NCI-H226 (cell line): ENCODE results near the gene TRIM38.
"Not testable (repeated sequence)": the region's sequence is repeated elsewhere in the genome, so short reads cannot be mapped to it uniquely, and the experiment has no call there.

Experiments
- DNase-seq: peaks from one replicate; pipeline ENCODE4 v3.0.0-alpha.2; 2015

The TRIM38 gene

DNA sequence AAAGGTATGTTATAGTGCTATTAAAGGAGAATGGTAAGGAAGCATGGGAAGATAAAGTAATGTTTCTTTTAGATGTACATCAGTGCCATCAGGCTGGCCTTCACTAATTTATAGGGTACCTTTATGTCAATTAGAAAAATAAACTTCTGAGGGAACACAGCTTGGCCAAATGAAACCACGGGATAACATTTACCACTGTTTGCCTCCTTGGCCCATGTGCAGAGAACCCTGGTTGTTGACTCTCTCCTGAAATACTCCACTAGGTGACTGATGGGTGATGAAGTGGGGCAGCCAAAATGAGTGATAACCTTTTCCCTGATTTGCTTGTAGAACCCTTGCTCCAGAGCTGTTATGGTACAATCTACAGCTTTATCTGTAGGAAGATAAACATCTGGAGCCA lies 9.5 kb downstream of the TRIM38 start:
- DNase-seq, result no peak

DNA sequence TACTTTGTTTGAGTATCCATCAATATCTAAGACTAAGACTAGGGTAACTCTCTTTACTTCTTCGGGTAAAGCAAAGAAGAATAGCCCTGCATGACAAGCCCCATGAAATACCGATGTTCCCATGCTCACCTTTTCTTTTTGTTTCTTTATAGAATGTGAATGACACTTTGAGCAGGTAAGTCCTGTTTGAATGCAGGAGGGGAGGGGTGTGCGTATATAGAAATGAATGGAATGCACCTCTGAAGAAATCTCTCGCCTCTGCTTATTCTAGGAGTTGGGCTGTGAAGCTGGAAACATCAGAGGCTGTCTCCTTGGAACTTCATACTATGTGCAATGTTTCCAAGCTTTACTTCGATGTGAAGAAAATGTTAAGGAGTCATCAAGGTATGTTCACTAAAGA lies 10.3 kb downstream of the TRIM38 start:
- DNase-seq, result no peak

DNA sequence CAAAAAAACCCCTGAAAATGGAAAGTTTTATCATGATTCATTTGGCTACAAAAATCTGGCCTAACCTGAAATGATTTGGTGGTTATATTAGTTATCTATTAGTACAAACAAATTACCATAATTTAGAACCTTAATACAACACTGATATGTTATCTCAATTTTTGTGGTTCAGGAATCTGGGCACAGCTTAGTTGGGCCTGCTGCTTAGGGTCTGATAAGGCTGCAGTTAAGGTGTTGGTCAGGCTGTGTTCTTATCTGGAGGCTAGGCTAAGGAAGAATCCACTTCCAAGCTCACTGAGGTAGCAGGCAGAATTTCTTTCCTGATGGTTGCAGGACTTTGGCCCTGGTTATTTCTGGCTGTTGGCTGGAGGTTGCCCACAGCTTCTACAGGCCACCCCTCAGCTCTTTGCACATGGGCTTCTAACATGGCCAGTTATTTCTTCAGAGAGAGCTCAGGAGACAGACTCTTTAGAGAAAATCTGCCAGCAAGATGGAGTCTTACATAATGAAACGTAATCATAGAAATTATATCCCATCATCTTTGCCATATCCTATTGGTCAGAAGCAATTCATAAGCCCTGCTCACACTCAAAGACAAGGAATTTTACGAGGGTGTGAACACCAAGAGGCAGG lies 11.4 kb downstream of the TRIM38 start:
- DNase-seq, result peak; percentile 36

DNA sequence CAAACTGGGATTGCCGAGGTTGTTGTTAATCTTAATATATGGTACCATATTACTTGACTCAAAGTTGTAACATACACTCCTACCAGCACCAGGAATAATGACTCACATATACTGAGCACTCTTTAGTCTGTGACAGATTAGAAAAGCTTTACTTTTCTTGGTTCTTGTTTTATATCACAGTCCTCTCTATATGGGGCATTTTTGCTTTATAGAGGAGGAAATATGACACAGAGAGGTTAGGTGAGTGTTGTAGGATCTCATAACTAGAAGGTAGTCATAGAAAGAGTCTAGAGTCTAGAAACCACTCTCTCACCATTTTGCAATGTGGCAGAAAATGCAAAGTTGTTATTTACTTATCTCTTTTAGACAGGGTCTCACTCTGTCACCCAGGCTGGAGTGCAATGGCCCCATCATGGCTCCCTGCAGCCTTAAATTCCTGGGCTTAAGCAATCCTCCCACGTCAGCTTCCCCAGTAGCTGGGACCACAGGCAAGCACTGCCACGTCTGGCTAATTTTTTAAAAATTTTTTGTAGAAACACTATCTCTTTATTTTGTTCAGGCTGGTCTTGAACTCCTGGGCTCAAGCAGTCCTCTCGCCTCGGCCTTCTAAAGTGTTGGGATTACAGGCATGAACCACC lies 13.4 kb downstream of the TRIM38 start:
- DNase-seq, result no peak

DNA sequence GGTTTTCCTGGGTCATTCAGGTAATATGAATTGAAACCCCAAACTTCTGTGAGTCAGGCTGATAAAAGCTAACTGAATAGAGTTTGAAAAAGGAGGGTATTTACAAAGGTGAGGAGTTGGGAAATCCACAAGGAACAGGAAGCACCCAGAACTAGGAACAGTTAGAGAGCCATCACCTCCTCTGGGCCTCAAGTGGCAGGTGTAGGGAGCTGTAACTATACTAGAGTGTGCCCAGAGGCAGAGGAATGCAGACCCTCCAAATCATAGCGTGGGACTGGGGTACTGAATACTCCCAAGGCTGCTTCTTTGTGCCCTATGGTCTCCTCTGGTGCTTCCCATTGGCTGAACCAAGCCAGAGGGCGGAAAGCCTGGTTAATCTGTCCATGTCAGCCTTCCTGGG lies 18.3 kb downstream of the TRIM38 start:
- DNase-seq, result no peak

DNA sequence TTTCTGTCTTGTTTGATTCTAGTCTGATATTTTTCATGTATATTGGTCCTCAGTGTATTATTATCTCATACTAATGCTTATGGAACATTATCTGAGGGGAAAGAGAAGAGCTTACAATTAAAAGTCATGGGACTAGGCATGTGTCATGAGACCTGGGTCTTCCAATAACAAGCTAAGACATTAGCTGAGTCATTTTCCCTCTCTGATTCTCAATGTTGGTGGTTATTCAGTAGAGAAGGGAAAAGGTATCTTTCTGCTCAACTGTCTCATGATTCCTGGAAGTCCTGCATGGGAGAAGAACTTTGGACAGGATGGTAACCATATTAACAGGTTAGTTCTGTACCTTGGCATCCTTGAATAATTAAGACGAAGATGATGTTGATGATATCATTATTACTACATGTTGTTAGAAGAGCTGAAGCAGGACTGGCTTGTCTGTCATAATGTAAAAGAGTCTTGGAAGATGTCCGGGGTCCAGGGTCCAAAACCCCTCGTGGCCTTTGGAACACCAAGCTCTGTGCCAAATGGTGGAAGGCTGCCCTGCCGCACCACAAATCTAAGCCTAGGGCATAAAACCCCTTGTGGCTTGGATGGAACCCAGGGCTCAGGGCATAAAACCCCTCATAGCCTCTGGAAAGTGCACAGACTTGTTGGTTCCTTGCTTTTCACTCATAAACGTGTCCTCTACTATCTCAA lies 19.1 kb downstream of the TRIM38 start:
- no peak for DNase-seq

DNA sequence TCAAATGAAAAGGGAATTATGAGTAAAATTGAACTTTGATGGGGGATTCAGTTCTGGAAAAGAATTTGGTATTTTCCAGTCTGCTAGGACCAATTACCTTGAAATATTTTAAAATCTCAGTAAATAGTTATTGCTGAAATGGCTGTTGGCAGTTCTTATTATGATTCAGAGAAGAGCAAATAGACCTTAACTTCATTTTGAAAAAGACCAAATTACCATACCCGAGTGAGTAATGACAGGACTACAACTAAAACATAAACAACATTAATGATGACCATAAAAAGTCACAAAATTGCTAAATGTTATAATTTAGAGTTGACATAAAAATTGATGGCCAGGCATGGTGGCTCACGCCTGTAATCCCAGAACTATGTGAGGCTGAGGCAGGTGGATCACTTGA lies 21.7 kb downstream of the TRIM38 start:
- no peak for DNase-seq

DNA sequence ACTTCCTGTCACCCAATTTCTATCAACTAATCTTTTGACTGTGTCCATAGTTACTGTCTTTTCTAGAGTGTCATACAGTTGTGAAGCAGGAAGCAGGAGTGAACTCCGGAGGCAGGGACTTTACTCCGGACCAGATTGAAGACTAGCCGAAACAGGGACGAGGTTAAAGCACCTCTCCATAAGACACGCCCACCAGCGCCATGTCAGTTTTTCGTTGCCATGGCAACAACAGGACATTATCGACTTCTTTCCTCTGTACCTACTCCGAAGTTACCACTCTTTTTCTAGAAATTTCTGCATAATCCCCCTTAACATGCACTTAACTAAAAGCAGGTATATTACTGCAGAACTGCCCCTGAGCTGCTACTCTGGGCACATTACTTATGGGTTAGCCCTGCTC lies 25.2 kb downstream of the TRIM38 start:
- DNase-seq, result no peak

DNA sequence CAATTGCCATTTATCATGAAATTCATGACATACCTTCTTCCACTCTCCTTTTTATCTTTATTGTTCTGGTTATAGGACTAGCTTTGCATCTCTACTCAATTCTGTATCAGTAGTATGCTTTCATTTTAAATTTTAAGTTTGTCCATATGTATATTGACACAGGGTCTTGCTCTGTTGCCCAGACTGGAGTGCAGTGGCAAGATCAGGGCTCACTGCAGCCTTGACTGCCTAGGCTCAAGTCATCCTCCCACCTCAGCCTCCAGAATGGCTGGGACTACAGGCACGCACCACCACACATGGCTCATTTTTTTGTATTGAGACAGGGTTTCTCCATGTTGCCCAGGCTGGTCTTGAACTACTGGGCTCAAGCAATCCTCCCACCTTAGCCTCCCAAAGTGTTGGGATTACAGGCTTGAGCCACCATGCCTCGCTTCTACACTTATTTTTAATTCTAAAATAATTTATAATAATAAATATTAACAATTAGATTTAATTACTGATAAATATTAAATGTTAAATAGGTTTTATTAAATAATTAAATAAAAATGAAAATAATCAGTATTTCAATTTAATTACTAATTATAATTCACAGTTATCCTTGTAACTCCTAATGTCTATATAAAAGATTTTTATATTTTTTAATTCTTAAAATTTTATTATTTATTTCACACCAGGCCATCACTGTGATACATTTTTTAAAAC lies 27.7 kb downstream of the TRIM38 start:
- DNase-seq, result no peak

DNA sequence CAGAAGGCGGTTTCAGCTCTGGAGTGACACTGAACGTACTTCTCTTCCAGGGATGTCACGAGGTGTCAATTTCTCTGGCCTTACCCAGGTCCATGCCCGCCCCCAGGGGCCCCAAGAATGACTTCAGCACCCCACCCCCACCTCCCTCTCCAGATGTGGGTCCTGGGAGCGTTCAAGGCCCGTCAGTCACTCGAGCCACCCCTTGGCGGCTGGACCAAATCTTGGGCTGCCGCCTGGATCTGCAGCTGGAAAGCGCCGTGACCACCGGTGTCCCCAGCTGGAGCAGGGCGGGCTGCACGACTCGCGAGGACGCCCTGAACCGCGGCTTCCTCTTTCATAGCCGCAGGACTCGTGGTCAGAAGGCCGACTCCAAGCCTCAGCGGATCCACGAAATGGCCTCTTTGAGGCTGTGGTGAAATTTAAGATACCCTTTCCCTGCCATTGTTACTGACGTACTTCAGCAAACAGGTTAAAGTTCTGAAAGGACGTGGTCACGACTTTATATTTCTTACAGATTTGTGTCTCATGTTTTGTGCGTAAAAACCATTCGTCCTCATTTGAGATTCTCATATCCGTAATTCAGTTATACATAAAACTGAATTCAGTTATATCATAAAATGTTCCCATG lies 29.3 kb downstream of the TRIM38 start:
- DNase-seq, result peak; percentile 17

DNA sequence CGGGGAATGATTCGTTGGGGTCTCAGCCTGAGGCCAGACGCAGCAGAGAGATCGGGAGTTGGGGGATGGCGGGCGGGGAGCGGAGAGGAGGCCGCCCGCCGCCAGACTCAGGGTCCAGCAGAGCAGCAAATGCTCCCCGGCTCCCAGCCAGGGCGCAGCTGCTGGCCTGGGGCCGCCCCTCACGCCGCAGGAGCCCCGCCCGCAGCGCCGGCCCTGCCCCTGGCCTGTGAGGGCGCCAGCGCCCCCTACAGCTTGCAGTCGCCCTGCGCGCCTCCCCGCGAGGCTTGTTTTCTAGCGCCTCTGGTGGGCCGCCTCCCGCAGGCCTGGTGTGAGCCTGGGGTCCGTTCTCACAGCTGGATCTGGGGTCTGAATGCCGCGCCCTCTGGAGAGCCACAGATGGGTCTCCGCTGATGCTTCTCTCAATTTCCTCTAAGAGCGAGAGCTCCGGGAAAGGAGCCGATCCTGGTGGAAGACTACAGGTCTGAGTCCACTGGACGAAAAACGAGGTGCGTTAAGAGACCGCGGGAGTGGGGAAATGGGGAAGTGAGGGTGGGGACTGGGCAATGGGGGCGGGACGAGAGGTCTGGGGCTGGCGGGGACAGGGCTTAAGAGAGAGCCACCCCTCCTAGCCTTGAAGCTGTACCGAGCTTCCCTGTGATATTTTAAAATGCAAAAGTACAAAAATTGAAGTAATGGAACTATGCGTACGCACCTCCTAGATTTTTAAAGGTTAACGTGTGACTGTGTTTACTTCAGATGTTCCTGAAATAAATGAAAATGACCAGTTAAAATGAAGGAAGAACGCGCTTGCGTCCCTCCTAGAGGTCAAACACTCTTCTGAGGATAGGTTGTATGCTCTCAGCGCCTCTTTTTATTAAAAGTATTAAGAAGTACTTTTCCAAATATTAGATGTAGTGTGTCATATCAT lies 30.1 kb downstream of the TRIM38 start:
- DNase-seq, result peak; percentile 80

DNA sequence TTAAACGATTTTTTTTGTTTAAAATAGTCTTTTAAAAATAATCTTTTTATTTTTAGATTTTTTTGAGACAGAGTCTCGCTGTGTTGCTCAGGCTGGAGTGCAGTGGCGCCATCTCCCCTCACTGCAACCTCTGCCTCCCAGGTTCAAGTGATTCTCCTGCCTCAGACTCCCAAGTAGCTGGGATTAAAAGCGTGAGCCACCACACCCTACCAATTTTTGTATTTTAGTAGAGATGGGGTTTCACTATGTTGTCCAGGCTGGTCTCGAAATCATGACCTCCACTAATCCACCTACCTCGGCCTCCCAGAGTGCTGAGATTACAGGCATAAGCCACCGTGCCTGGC lies 30.7 kb downstream of the TRIM38 start:
- not testable (repeated sequence) for DNase-seq

DNA sequence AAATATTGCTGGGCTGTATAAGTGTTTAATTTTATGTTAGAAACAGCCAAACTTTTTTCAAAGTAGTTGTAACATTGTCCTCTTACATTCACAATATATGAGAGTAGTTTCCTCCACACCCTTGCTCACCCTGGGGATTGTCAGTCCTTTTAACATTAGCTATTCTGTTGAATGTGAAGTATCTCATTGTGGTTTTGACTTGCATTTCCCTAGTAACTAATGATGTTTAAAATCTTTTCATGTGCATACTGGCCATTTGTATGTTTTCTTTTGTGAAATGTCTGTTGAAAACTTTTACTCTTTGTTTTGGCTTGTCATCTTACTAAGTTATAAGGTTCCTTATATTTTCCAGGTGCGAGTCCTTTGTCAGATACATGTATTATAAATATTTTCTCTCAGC lies 32.9 kb downstream of the TRIM38 start:
- DNase-seq, result no peak

DNA sequence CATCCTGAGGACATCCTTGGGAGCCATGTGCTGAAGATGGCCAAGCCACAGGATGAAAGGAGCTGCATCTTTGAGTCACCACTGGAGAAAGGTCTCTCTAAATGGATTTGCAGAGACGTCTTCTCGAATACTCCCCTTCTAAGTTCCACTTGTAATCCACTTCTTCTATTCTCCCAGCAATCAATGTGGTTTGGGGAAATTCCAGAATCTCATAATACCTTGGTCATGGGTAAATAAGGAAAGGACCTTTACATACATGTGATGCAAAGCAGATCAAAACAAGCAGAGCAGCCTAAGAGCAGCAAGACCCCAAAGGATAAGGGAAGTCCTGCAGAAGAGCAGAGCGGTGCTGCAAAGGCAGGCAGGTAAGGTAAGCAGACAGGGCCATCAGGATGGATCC lies 35.3 kb downstream of the TRIM38 start:
- no peak for DNase-seq

DNA sequence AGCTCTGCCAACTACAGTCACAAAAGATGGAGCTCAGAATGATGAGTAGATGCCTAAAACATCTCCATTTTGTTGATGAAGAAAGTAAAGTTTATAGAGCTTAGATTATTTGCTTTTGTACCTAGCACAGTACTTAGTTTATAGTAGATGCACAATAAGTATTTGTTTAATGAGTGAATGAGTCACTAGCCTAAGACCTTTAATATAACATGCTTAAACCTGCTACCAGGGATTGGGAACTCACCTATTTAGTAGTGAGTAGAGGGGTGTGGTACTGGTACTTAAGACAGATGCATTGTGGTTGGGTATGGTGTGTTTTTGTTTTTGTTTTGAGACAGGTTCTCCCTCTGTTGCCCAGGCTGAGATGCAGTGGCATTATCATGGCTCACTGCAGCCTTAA lies 35.8 kb downstream of the TRIM38 start:
- no peak for DNase-seq

DNA sequence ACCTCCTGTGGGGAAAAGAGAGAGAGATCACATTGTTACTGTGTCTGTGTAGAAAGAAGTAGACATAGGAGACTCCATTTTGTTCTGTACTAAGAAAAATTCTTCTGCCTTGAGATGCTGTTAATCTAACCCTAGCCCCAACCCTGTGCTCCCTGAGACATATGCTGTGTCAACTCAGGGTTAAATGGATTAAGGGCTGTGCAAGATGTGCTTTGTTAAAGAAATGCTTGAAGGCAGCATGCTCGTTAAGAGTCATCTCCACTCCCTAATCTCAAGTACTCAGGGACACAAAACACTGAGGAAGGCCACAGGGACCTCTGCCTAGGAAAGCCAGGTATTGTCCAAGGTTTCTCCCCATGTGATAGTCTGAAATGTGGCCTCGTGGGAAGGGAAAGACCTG lies 36.6 kb downstream of the TRIM38 start:
- DNase-seq, result not testable (repeated sequence)

DNA sequence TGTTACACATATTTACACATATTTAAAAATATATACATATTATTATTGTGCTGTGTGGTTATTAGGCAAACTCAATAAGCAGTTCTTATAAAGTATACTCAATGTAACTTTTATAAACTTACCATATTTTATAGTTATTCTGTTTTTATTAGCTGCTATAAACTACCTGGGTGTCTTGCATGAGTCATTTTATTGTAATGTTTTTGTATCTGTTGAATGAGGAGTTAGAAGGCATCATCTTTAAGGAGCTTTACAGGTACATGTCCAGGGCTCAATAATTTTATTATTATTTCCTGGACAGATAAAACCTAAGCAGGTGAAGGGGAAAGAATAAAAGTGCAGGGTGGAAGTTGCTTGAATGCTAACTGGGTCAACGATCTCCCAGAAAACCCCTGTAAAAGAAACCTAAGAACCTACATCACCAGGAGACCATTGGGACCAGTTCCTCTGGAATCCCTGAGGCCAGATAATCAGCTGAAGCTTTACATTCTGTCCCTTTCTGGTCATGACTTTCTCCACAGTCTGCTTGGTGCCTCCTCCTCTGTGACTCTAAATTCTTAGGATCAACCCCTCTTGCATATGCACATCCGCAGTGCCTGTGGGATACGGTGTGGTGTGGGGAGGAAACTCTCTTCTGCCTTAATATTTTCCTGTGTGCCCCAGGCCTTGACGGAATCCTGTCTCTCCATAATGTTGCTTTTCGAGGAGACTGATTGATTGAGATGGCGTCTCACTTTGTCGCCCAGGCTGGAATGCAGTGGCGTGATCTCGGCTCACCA lies 38.0 kb downstream of the TRIM38 start:
- no peak for DNase-seq

DNA sequence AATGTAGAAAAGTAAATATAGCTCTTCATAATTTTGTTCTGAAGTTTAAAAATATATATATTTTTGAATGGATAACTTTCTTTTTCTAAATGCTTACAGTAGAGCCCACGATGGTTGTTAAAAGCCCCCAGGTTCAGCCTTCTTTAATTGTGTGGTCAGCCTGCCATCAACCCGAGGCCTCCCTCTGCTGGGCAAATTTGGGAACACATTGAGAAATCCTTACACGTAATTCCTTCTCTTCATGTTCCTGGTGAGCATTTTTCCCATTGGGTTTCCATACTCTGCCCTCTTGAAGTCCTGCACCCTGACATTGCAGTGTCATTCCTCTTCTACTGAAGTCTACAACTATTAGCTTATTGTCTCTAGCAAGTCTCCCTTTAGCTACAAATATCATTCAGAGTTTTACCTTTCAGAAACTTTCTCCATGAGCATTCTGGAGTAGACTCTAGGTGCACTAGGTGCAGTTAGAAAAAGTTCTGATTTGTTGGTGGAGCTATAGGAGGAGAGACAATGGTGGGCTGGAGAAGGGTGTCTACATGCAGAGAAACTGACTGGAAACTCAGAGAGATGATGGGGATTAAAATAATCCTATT lies 40.6 kb downstream of the TRIM38 start:
- no peak for DNase-seq

DNA sequence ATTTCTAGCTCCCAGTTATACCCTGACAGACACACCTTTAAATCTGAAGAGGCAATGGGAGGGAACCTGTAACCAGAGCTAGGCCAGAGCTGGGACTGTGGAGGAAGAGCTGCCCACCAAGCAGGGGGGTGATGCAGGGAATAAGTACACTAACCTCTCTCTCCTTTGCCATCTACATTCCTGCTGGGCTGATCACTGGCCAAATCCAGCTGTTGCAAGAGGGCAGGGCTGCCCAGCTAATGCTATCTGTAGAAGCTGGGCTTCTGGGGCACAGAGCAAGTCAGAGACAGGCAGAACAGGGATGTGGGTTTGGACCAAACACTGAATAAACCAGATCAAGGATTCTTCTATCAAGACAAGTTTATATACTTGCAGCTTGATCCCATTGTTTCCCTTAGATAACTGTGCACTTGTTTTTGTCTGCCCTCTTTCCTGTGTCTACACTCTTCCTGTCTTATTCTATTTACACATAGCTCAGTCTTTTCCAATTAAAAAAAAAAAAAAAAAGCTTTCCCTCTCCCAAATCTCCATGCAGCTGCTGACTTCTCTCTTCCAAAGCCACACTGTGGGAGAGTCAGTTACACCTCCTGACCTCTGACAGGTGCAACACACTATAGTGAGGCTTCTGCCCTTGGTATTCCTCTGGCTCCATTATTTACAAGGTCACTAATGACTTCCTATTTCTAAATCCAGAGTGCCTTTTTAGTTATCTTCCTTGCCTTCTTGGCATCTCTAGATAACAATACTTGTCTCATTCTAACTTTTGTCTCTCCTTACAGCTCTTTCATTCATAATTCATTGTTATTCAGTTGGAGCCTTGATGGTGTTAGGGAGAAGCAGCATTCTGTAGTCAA lies 43.7 kb downstream of the TRIM38 start:
- DNase-seq, result no peak

DNA sequence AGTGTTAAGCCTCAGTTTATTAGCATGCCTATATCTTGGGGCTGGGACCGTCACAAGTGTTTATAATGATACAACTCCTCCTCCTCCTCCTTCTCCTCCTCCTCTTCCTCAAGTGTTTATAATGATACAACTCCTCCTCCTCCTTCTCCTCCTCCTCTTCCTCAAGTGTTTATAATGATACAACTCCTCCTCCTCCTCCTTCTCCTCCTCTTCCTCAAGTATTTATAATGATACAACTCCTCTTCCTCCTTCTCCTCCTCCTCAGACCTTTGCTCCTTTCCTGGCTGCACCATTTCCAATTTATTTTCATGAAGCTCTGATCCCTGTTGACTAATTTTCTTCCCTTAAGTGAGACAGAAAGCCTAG lies 44.3 kb downstream of the TRIM38 start:
- DNase-seq, result not testable (repeated sequence)
